Muscle layer of colon (tissue), 2 donors: ENCODE results near the gene ENTREP1.
"Not testable (repeated sequence)": the region's sequence is repeated elsewhere in the genome, so short reads cannot be mapped to it uniquely, and the experiment has no call there.

ENCODE experiments used
- H3K27ac ChIP-seq: one replicate; pipeline ENCODE4 v1.7.0; 2013; ENCODE audit warnings: low read depth, mild to moderate bottlenecking, low read length, moderate library complexity
- H3K27me3 ChIP-seq, 2 donors: one replicate each; pipeline ENCODE4 v1.7.0; 2013; ENCODE audit warnings: low read length in 2 of 2, mild to moderate bottlenecking in 2 of 2; ENCODE audit not compliant: insufficient read depth in 2 of 2, control insufficient read depth in 1 of 2
- H3K36me3 ChIP-seq: one replicate; pipeline ENCODE4 v1.7.0; 2013; ENCODE audit warnings: mild to moderate bottlenecking, low read length; ENCODE audit not compliant: insufficient read depth
- H3K4me1 ChIP-seq: one replicate; pipeline ENCODE4 v1.7.0; 2013; ENCODE audit warnings: mild to moderate bottlenecking, low read length; ENCODE audit not compliant: insufficient read depth
- H3K4me3 ChIP-seq, 2 donors: one replicate each; pipeline ENCODE4 v1.7.0; 2013; ENCODE audit warnings: low read length in 2 of 2, low read depth in 1 of 2, mild to moderate bottlenecking in 1 of 2, moderate library complexity in 1 of 2
- H3K9ac ChIP-seq: one replicate; pipeline ENCODE4 v1.7.0; 2013; ENCODE audit warnings: low read length
- H3K9me3 ChIP-seq: one replicate; pipeline ENCODE4 v1.7.0; 2013; ENCODE audit warnings: mild to moderate bottlenecking, low read length
- donor health status: abdominal sarcoma.
- donor health status: Adenocarcinoma of cecum.

Gene ENTREP1

DNA sequence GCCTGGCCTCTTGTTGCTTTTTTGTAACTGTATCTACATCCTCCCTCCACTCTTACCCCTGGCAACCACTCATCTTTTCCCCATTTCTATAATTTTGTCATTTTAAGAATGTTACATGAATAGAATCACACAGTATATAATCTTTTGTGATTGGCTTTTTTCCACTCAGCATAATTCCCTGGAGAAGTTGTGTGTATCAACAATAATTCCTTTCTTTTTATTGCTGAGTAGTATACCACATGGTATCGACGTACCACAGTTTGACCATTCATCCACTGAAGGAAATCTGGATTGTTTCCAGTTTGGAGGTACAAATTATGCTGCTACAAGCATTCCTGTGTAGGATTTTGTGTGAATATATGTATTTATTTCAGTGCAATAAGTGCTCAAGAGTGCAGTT, 21.7 kb upstream of the ENTREP1 start:
- Histone ChIP-seq H3K9ac (no peak overlapping the region), H3K36me3 (no peaks in the 10 kb centered on the region), H3K4me3 (no peak overlapping the region), H3K9me3 (no peaks in the 10 kb centered on the region), H3K4me1 (peaks cover 11% of the 10 kb centered on the region), H3K27me3 (no peaks in the 10 kb centered on the region), H3K27ac (no peak overlapping the region)

DNA sequence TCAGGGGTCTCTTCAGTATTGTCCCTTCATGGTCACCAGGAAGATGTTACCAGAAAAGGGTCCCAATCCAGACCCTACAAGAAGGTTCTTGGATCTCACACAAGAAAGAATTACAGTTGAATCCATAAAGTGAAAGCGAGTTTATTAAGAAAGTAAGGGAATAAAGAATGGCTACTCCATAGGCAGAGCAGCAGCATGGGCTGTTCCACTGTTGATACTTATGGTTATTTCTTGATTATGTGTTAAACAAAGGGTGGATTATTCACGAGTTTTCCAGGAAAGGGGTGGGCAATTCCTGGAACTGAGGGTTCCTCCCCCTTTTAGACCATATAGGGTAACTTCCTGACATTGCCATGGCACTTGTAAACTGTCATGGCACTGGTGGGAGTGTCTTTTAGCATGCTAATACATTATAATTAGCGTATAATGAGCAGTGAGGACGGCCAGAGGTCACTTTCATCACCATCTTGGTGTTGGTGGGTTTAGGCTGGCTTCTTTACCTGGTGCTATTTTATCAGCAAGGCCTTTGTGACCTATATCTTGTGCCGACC, 18.0 kb upstream of the ENTREP1 start:
- not testable (repeated sequence) for H3K9ac ChIP-seq, H3K36me3 ChIP-seq, H3K27ac ChIP-seq, H3K4me3 ChIP-seq, H3K27me3 ChIP-seq, H3K9me3 ChIP-seq
- H3K4me1 ChIP-seq = peaks cover 12% of the 10 kb centered on the region

DNA sequence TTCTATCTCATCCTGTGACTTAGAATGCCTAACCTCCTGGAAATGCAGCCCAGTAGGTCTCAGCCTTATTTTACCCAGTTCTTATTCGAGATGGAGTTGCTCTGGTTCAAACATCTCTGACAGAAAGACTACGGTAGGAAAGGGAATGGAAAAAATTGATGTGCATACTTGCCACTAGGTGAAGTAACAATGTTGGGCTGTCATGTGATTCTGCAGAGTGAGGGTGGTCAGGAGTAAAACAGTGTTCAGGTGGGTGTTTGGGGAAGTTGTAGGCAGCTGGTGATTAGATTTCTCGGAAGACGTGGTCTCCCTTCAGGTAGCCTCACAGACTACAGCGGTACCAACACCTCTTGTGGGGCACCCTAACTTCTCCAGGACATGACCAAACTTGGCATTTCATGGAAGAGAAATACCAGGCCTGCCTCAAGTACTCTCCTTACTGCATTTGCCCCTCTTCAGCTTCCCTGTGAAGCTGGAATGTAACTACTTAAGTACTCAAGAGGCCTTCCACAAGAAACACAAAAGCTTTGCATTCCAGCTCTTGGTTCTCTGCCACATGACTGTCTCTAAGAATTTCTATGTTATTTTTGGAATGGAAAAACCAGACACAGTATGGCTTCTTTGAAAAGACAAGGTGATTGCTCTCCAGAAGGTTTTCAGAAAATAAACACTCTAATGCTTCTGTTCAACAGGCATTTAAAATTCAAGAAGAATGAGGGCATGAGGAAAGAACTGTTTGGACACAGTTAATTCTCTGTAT, 17.4 kb upstream of the ENTREP1 start:
- peaks cover 12% of the 10 kb centered on the region for H3K4me1 ChIP-seq
- no peak overlapping the region for H3K4me3 ChIP-seq
- no peak overlapping the region for H3K27ac ChIP-seq
- no peaks in the 10 kb centered on the region for H3K36me3 ChIP-seq
- H3K9ac ChIP-seq = no peak overlapping the region
- no peaks in the 10 kb centered on the region for H3K9me3 ChIP-seq
- H3K27me3 ChIP-seq = no peaks in the 10 kb centered on the region

GRCh38 chr9:69308206-69308931, 16.6 kb upstream of the ENTREP1 start:
- Histone ChIP-seq H3K9me3 (no peaks in the 10 kb centered on the region), H3K4me3 (no peak overlapping the region), H3K36me3 (no peaks in the 10 kb centered on the region), H3K4me1 (peaks cover 12% of the 10 kb centered on the region), H3K9ac (no peak overlapping the region), H3K27me3 (no peaks in the 10 kb centered on the region), H3K27ac (no peak overlapping the region)

GRCh38 chr9:69313175-69313574, 11.8 kb upstream of the ENTREP1 start:
- H3K36me3 ChIP-seq = no peaks in the 10 kb centered on the region
- H3K4me1 ChIP-seq = peaks cover 3% of the 10 kb centered on the region
- H3K9ac ChIP-seq = no peak overlapping the region
- no peak overlapping the region for H3K27ac ChIP-seq
- no peaks in the 10 kb centered on the region for H3K9me3 ChIP-seq
- H3K4me3 ChIP-seq = no peak overlapping the region
- no peaks in the 10 kb centered on the region for H3K27me3 ChIP-seq

DNA sequence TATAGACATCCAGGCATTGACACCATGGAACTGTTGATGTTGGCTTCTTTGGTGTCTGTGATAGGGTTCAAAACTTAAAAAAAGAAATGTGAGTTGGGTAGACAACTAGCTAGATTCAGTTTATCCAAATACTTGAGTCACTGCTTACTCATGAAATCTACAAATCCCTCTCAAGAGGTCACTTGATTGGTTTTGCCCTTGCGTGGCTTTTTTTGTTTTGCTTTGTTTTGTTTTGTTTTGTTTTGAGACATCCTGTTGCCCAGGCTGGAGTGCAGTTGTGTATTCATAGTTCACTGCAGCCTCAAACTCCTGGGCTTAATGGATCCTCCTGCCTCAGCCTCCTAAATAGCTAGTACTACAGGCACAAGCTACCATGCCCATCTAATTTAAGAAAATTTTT, 10.5 kb upstream of the ENTREP1 start:
- Histone ChIP-seq H3K27me3 (no peaks in the 10 kb centered on the region), H3K9me3 (no peaks in the 10 kb centered on the region)

GRCh38 chr9:69317081-69317480, 7.9 kb upstream of the ENTREP1 start:
- no peaks in the 10 kb centered on the region for H3K4me1 ChIP-seq
- no peaks in the 10 kb centered on the region for H3K9me3 ChIP-seq
- H3K27me3 ChIP-seq = no peaks in the 10 kb centered on the region
- H3K27ac ChIP-seq = no peak overlapping the region
- H3K9ac ChIP-seq = no peak overlapping the region
- no peak overlapping the region for H3K4me3 ChIP-seq
- no peaks in the 10 kb centered on the region for H3K36me3 ChIP-seq

More for the DNA sequence above, 10.5 kb upstream of the ENTREP1 start:
- no peaks in the 10 kb centered on the region for H3K36me3 ChIP-seq
- no peak overlapping the region for H3K4me3 ChIP-seq
- no peaks in the 10 kb centered on the region for H3K4me1 ChIP-seq
- no peak overlapping the region for H3K27ac ChIP-seq
- H3K9ac ChIP-seq = no peak overlapping the region

DNA sequence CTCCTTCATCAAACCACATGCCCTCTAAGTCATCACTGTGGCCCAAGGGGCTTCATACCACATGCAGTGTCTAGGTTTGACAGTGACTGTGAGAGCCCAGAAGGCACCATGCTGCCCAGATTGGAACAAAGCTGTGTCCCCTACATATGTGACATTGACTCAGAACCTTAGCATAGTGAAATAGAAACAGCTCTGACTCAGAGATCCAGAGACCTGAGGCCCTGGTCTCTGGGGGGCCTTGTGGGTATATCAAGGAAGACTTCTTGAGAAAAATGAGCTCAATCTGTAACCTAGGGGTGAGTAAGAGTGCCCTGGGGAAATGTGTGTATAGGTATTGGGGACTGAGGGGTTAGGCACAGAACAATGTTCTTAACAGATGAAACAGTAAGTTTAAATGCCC, 7.1 kb upstream of the ENTREP1 start:
- Histone ChIP-seq H3K27me3 (no peaks in the 10 kb centered on the region), H3K9ac (no peak overlapping the region), H3K36me3 (no peaks in the 10 kb centered on the region), H3K4me3 (no peak overlapping the region), H3K27ac (no peak overlapping the region), H3K9me3 (no peaks in the 10 kb centered on the region), H3K4me1 (no peaks in the 10 kb centered on the region)

DNA sequence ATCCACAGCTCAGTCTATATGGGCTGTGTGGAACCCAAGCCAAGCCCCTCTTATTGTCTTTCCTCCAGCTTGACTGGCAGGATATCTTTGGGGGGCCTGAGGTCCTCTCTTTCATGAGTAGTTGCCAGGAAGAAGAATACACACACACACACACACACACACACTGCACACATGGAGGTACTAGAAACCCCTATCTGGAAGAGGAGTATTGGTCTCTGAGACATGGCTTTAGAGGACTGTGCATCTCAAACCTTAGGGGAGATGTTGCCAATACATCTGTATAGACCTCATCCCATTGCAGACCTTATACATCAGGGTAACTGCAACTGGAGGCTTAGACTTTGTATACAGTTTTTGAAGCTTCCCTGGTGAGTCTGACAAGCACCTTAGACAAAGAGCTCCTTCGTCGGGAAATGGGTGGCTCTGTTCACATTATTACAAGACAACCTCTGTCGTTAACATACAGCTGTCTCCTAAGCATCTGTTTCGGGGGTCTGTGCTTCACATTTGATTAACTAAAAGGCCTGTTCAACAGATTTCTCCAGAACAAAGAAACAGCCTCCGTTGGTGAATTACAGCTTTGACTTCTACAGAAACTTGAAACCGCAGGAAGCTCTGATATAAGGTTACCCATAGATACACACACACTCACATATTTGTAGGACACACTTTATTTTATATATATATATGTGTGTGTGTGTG, 5.5 kb upstream of the ENTREP1 start:
- no peaks in the 10 kb centered on the region for H3K36me3 ChIP-seq
- no peaks in the 10 kb centered on the region for H3K4me1 ChIP-seq
- H3K9me3 ChIP-seq = no peaks in the 10 kb centered on the region
- no peaks in the 10 kb centered on the region for H3K27me3 ChIP-seq
- H3K9ac ChIP-seq = no peak overlapping the region
- no peak overlapping the region for H3K27ac ChIP-seq
- no peak overlapping the region for H3K4me3 ChIP-seq

GRCh38 chr9:69322256-69322655, 2.8 kb upstream of the ENTREP1 start:
- H3K36me3 ChIP-seq = no peaks in the 10 kb centered on the region

GRCh38 chr9:69323861-69324260, 1.2 kb upstream of the ENTREP1 start:
- no peaks in the 10 kb centered on the region for H3K27me3 ChIP-seq
- H3K9me3 ChIP-seq = no peaks in the 10 kb centered on the region
- no peaks in the 10 kb centered on the region for H3K36me3 ChIP-seq
- no peak overlapping the region for H3K27ac ChIP-seq
- H3K4me1 ChIP-seq = no peaks in the 10 kb centered on the region
- no peak overlapping the region for H3K9ac ChIP-seq
- H3K4me3 ChIP-seq = no peak overlapping the region

More at GRCh38 chr9:69322256-69322655, 2.8 kb upstream of the ENTREP1 start:
- no peaks in the 10 kb centered on the region for H3K4me1 ChIP-seq
- H3K9me3 ChIP-seq = no peaks in the 10 kb centered on the region
- H3K9ac ChIP-seq = no peak overlapping the region
- no peak overlapping the region for H3K4me3 ChIP-seq
- H3K27ac ChIP-seq = no peak overlapping the region
- no peaks in the 10 kb centered on the region for H3K27me3 ChIP-seq
